HG03159 (cell line): ENCODE results near the gene RAD51B.
A peak's percentile ranks its signal among the peaks of the same experiment; 100 is the strongest.

Experiments
- ATAC-seq: cut with Tn5 transposase; IDR thresholded peaks from one replicate; pipeline ENCODE4 v1.9.1; 2021; ENCODE audit warnings: mild to moderate bottlenecking, moderate library complexity; ENCODE audit not compliant: unreplicated experiment

The RAD51B gene

DNA sequence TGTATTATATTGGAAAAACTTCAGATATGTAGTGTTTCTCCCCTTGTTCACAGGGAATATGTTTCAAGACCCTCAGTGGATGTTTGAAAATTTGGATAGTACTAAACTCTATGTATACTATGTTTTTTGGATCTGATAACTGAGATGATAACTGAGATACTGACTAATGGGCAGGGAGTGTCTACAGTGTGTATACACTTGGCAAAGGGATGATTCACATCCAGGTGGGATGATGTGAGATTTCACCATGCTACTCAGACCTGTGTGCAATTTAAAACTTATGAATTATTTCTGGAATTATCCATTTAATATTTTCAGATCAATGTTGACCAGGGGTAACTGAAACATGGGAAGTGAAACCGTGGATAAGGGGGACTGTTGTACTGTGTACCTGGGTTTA lies 13.8 kb downstream of the RAD51B start:
- no peak for ATAC-seq

DNA sequence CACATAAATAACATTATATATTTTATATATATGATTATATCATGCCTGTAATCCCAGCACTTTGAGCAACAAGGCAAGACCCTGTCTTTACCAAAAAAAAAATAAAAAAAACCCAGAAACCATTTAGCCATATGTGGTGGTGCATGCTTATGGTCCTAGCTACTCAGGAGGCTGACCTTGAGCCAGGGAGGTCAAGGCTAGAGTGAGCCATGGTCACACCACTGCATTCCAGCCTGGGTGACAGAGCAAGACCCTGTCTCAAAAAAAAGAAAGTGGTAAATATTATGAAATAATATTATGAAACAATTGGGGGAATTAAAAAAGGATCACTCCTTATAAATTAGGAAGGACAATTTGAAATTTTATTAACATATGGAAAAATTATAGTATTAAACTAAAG lies 16.0 kb downstream of the RAD51B start:
- ATAC-seq, result no peak

DNA sequence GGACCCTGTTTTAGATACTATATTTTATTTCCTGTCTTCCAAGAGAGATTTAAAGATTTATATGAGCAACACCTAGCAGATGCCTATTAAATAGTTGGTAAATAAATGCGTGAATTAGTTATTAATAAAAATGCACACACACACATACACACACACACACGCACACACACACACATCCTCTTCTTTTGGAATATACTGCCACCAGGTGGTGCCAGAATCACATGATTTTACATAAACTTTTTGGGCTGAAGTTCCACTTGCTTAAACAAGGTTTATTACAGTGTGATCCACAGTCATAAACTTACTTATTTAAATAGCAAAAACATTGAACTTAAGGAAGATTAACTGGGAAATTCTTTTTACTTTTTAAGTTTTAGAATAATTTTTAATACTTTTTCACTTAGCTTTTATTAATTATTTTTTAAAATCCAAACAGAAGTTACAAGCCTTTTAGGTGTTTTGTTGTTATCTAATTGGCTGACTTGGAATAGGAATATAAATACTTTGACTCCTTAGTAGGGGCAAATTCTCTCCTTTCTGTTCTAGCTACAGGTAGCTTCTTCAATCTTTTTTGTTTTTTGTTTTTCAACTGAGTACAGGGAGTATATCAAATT lies 17.5 kb downstream of the RAD51B start:
- ATAC-seq, result no peak

DNA sequence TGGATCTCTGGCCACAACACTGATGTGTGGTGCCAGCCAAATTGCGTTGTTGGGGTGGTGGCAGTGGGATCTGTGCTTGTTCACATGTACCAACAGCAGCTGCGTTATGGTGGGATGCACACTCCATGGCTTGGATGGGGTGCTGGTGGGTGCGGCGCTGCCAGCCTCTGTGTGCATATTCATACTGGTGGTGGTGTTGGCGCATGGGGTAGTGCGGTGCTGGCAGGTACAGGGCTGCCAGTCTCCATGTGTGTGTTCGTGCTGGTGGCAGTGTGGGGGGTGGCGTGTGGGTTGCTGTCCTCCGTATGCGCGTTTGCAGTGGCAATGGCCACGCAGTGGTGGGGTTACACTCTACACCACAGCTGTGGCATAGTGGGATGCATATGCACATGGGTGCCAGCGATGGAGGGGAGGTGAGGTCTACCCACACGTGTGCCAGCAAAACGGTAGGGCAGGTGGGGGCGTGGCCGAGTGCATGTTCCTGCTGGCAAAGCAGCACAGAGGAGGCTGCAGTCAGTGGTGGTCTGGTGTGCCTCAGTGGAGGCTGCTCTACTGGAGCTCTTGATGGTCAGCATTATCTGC lies 26.5 kb downstream of the RAD51B start:
- ATAC-seq, result no peak

- no peak for ATAC-seq
Observed at GRCh38 chr14:67850066-67850830, 30.7 kb downstream of the RAD51B start.

DNA sequence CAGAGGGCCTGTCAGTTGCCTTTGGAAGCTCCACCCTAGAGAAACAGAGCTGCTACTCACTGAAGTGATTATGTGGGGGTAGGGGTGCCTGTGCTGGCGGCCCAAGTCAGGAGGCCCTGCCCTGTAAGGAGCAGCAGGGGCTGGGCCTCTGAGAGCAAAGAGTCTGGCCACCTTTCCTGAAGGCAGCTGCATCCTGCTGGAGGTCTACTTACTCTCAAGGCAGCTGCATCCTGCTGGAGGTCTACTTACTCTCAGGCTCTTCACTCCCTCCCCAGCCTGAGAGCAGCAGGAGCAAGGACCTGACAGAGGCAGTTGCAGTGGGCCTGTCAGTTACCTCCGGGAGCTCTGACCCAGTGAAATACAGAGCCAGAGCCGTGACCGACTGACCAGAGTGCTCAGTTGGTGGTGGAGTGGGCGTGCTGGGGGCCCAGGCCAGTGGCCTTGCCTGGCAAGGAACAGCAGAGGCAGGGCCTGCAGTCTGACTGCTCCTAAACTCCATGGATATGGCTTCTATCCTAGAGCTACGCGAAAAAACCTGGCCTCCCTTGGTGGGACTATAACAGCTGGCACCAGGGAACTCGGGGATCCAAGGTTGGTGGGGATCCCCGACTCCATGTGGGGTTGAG lies 32.3 kb downstream of the RAD51B start:
- no peak for ATAC-seq

GRCh38 chr14:67852926-67853604 lies 33.5 kb downstream of the RAD51B start:
- no peak for ATAC-seq

DNA sequence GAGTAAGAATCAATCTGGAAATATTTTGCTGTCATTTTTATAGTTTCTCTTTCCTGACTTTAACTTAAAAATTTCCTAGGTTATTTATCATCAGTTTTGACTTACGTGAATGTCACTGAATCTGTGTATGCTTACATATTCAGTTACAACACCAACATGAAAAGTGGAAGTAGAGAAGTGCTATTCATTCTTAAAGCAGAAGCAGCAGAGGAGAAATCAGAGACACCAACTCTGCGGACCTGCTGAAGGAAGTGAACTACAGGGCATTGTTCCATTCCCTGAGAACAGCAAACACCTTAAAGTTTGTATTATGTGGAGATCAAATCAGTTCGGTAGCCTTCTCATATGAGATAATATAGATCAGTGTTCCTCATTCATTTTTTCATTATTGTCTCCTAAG lies 34.1 kb downstream of the RAD51B start:
- ATAC-seq, result no peak

- ATAC-seq, result no peak
Observed at GRCh38 chr14:67856827-67857226, 37.2 kb downstream of the RAD51B start.

DNA sequence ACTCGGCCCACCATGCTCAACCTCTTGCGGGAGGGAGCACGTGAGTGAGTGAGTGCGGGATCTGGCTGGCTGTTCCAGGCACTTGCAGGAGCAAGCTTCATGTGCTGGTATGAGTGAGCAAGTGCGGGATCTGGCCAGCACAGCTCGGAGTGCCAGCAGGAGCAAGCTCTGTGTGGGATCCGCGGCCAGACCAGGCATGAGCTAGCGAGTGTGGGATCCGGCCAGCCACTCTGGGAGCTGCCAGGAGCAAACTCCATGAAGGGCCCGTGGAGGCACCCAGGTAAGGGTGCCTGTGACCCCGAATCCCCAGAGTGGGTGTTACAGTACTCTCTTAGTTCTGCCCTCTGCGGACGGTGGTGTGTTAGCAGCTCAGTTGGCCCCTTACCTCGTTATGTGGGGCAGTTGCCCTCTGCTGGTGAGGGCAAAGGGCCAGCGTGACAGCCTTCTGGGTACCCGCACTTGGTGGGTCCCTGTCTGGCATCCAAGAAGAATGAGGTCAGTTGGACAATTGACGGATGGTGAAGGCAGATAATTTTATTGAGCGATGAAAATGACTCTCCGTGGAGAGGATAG lies 38.3 kb downstream of the RAD51B start:
- no peak for ATAC-seq

DNA sequence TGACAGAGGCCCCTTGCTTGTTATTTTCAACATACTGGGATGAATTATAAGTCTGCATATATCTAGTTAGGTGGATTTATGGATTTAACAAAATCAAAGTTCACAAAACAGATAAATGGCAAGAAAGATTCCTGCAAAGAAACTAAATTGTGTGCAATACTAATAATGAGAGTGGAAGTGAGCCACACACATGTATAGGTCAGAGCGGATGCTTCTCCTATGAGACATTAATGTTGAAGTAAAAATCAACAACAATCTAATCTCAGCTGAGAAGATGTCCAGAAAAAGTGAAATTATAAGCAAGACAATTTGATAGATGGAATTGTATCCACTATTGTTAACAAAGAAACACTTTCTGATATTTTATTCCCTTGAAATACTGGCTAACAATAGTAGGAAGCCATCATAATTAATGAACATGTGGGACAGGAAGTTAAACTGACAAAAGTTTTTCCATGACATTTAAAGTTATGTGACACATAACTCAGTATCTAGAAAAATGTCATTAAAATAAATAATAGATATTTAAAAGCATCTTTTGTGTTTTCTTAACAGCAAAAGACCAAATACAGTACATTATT lies 39.7 kb downstream of the RAD51B start:
- ATAC-seq, result no peak

DNA sequence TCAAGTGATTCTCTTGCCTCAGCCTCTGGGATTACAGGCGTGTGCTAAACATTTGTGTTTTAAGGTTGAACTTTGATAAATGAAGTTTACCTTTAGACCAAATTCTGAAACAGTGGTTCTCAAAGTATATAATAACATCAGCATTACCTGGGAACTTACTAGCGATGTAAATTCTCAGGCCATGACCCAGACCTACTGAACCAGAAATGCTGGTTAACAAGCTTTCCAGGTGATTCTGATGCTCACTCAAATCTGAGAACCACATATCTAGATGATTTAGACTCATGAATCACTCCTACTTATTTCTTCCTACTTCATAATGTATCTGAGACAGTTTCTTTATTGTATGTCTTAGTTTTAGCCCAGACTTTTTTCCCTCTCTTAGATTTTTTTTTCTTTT lies 43.6 kb downstream of the RAD51B start:
- ATAC-seq, result no peak

- no peak for ATAC-seq
Observed at GRCh38 chr14:67875175-67876006, 55.8 kb downstream of the RAD51B start.

DNA sequence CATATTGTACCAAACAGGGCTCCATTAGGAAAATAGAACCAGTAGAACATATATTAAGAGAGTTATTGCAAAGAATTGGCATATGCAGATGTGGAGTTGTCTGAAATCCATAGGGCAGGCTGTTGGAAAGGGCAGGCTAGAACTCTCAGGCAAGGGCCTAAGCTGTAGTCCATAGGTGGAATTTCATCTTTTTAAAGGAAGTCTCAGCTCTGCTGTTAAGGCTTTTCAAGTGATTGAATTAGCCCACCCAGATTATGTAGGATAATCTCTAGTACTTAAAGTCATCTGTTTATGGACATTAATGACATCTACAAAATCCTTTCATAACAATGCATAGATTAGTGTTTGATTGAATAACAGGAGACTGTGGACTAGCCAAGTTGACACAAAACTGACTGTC lies 59.4 kb downstream of the RAD51B start:
- ATAC-seq, result no peak

- peak; percentile 90 for ATAC-seq
Observed at GRCh38 chr14:67881225-67881624, 61.6 kb downstream of the RAD51B start.

DNA sequence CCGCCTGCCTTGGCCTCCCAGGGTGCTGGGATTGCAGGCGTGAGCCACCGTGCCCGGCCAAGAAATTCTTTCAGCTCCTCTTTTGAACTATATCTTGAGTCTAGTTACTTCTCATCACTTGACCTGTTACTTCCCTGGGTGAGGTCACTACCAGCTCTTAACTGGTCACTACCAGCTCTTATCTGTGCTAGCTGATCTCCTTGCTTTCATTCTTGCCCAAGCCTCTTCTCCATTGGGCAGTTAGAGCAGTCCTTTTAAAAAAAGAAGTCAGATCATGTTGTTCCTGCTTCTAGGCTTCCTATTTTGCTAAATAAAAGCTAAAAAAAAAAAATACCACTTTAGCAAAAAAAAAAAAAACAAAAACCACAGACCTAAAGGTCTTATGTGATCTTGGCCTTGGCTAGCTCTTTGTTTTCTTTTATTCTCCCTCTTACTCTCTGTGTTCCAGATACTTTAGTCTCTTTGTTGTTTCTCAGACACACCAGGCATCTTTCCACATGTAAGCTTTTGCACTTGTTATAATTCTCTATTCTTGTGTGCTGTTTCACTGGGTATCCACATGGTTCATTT lies 63.5 kb downstream of the RAD51B start:
- ATAC-seq, result no peak

- no peak for ATAC-seq
Observed at GRCh38 chr14:67883717-67884116, 64.1 kb downstream of the RAD51B start.

GRCh38 chr14:67886191-67886590 lies 66.6 kb downstream of the RAD51B start:
- no peak for ATAC-seq

DNA sequence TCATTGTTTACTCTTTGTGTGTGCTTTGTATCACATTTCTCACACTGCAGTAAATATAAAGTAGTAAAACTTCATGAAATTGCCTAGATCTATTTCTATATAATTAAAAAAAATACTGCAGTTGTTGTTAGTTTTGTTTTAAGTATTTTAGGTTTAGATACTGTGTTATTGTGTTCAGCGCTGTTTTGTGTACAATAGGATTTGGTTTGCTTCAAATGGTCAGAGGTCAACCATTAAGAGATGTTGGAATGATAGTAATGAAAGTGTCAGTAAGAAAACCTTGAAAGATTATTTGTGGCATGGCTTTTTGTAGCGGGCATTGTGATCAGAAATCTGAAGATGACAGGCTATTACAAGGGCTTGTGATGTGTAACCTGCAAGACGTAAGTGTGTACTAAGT lies 67.9 kb downstream of the RAD51B start:
- ATAC-seq, result no peak
